HG02610 (cell line): ENCODE measurements around the gene INSM1.

ENCODE experiments used
- ATAC-seq: cut with Tn5 transposase; IDR thresholded peaks from one replicate; pipeline ENCODE4 v1.9.1; 2021; ENCODE audit warnings: mild to moderate bottlenecking, moderate library complexity; ENCODE audit not compliant: unreplicated experiment

Gene INSM1

GRCh38 chr20:20417876-20418676 is 50.2 kb downstream of the INSM1 start:
- ATAC-seq = no peak
